Peyer's patch (tissue), 4 donors: ENCODE results near the gene CLDN24. TPM values are rescaled to one million over a fixed set of nuclear protein-coding genes. Genes with fewer than 3 reads are reported as not detected.

Experiments
- DNase-seq, 3 donors: peaks; one replicate each; pipeline ENCODE4 v3.0.0-alpha.2; 2017 to 2019
- H3K27ac ChIP-seq, 4 donors: fragments of 200-600 bp; sonication (generic); one replicate each; pipeline ENCODE4 v1.5.1; 2016 to 2019
- H3K27me3 ChIP-seq, 2 donors: fragments of 200-600 bp; sonication (generic); one replicate each; pipeline ENCODE4 v1.5.1; 2019
- H3K36me3 ChIP-seq, 3 donors: fragments of 200-600 bp; sonication (generic); one replicate each; pipeline ENCODE4 v1.5.1; 2016 to 2019
- H3K4me1 ChIP-seq, 4 donors: fragments of 200-600 bp; sonication (generic); one replicate each; pipeline ENCODE4 v1.5.1; 2016 to 2019
- H3K4me3 ChIP-seq, 4 donors: fragments of 200-600 bp; sonication (generic); 1 replicate in 3 of 4; 2 replicates in 1 of 4; pipeline ENCODE4 v1.5.1; 2016 to 2019; ENCODE audit warnings: mild to moderate bottlenecking in 1 of 4
- H3K9me3 ChIP-seq, 4 donors: fragments of 200-600 bp; sonication (generic); one replicate each; pipeline ENCODE4 v1.5.1; 2016 to 2019; ENCODE audit warnings: mild to moderate bottlenecking in 1 of 4
- POLR2A ChIP-seq, 2 donors: fragments of 450-650 bp; IDR thresholded peaks; one replicate each; pipeline ENCODE4 v1.5.1; 2017; ENCODE audit warnings: antibody characterized with exemption in 2 of 2, mild to moderate bottlenecking in 2 of 2, moderate library complexity in 2 of 2
- total RNA-seq, 4 donors: library from RNA; depleted of rRNA; stranded (reverse); fragments of >200 nt; gene quantifications; one replicate each; pipeline ENCODE4 v1.1.0, GENCODE V29; 2016
- TF ChIP-seq, protein P1 (sequence below), 6 experiments: fragments of 450-650 bp in 4 of 6; fragments of 200-600 bp in 2 of 6; sonication (generic) in 1 of 6; IDR thresholded peaks; one replicate each; pipeline ENCODE4 v1.5.1; 2017 to 2019; ENCODE audit warnings: antibody characterized with exemption in 6 of 6, mild to moderate bottlenecking in 3 of 6, moderate library complexity in 1 of 6

CLDN24 gene
- not detected for total RNA-seq

DNA sequence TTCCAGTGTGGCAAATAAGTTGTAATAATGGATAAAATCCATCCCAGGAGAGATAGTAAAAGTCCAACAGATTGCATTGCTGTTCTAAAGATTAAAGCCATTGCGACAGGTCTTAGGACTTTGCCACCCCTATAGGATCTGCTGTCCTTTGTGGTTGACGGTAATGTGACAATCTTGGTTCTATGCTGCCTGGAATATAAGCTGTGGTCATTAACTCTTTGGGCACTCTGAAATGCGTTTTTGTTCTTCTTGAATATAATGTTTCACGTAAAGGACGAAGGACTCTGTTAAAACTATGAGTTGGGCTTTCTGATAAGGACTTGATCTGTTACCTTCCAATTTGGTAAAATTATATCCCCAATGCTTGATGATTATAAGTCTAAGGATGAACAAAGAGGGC is at the start of gene CLDN24:
TSS of gene CLDN24 (minus strand) at position 101 of the 400 bp plus-strand sequence. CDS start at position 101, 0 bp downstream.
- no peak within 1 kb of the TSS for H3K4me3 ChIP-seq
- H3K36me3 ChIP-seq, result no peaks in the 10 kb centered on the region
- no peaks in the 10 kb centered on the region for H3K4me1 ChIP-seq
- no peaks in the 10 kb centered on the region for H3K9me3 ChIP-seq
- no peak for TF ChIP-seq POLR2A (IDR thresholded peaks at IDR 0.05)
- TF ChIP-seq, protein P1, sequence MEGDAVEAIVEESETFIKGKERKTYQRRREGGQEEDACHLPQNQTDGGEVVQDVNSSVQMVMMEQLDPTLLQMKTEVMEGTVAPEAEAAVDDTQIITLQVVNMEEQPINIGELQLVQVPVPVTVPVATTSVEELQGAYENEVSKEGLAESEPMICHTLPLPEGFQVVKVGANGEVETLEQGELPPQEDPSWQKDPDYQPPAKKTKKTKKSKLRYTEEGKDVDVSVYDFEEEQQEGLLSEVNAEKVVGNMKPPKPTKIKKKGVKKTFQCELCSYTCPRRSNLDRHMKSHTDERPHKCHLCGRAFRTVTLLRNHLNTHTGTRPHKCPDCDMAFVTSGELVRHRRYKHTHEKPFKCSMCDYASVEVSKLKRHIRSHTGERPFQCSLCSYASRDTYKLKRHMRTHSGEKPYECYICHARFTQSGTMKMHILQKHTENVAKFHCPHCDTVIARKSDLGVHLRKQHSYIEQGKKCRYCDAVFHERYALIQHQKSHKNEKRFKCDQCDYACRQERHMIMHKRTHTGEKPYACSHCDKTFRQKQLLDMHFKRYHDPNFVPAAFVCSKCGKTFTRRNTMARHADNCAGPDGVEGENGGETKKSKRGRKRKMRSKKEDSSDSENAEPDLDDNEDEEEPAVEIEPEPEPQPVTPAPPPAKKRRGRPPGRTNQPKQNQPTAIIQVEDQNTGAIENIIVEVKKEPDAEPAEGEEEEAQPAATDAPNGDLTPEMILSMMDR (IDR thresholded peaks at IDR 0.05), result no peak
- DNase-seq, result no peak
- H3K27ac ChIP-seq, result no peak within 1 kb of the TSS
- H3K27me3 ChIP-seq, result no peaks in the 10 kb centered on the region

DNA sequence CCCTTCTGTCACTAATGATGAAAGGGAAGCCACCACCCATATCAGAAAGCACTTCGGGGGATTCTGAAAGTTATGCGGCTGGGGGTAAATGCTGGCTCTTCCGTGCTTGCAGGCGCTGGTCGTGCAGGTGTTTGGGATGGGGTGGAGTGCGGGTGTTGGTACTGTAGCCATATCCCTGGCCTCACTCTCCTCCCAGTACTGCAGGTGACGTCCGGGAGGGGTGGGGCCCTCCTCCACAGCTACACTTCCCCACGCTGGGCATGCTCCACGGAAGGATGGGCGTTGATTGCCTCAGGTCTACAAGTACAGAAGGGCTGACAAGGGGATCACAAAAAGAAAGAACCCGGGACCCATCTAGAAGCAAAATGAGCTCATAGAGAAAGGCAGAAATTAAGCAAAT is 48.6 kb upstream of the CLDN24 start:
- no peak overlapping the region for H3K27ac ChIP-seq
- H3K4me3 ChIP-seq, result no peak overlapping the region
- no peaks in the 10 kb centered on the region for H3K9me3 ChIP-seq
- H3K4me1 ChIP-seq, result no peaks in the 10 kb centered on the region
- TF ChIP-seq POLR2A (IDR thresholded peaks at IDR 0.05), result no peak
- TF ChIP-seq, protein P1 (IDR thresholded peaks at IDR 0.05), result no peak
- H3K36me3 ChIP-seq, result no peaks in the 10 kb centered on the region
- no peak for DNase-seq
- no peaks in the 10 kb centered on the region for H3K27me3 ChIP-seq

DNA sequence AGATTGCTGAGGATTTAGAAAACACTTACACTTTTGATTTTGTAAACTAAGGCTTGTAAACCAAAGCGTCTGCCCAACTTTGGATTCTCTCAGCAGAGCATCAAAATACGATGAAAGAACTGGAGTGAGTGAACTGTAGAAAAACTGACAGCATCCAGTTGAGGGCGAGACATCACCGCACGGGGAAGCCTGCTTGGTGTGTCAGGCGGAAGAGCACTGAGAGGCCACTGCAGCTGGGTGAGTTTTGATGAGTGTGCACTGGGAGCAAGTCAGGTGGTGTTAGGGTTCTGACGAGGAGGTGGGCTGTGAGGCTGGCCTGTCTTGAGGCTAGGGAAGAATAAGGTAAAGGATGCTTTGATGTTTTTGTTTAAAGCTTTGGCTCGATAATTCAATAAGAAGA is 46.8 kb upstream of the CLDN24 start:
- no peaks in the 10 kb centered on the region for H3K4me1 ChIP-seq
- TF ChIP-seq POLR2A (IDR thresholded peaks at IDR 0.05), result no peak
- TF ChIP-seq, protein P1 (IDR thresholded peaks at IDR 0.05), result no peak
- no peak for DNase-seq
- H3K27ac ChIP-seq, result no peak overlapping the region
- no peaks in the 10 kb centered on the region for H3K27me3 ChIP-seq
- no peak overlapping the region for H3K4me3 ChIP-seq
- no peaks in the 10 kb centered on the region for H3K36me3 ChIP-seq
- no peaks in the 10 kb centered on the region for H3K9me3 ChIP-seq

DNA sequence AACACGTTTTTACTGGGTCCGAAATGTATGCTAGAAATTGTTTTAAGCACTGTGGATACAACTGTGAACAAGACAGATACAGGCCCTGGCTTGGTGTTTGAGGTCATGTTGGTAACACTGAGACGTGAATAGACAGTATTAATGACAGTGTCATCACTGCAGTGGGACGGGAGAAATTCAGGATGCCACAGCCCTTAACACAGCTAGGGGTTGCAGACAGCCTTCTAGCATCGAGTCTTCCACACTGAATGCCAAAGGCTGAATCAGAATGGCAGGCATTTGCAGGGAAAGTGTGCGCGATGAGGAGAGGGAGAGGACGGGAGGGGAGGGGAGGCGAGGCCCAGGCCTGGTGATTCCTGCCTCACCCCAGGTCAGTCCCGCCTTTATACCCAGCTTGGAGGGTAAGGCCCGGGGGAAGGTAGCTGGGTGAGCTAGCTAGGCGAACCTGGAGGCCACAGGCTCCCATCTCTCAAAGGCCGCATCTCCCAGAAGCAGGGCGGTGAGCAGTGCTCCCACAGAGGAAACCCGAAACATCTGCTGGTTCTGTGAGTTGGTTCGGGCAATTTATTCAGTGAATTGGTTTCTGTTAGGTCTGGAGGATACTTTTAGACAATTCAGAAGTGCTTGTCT is 44.1 kb upstream of the CLDN24 start:
- TF ChIP-seq, protein P1 (IDR thresholded peaks at IDR 0.05), result no peak
- no peak for TF ChIP-seq POLR2A (IDR thresholded peaks at IDR 0.05)
- Histone ChIP-seq H3K4me3 (no peak overlapping the region), H3K4me1 (no peaks in the 10 kb centered on the region), H3K27ac (no peak overlapping the region), H3K9me3 (no peaks in the 10 kb centered on the region), H3K27me3 (no peaks in the 10 kb centered on the region), H3K36me3 (no peaks in the 10 kb centered on the region)
- DNase-seq, result no peak

DNA sequence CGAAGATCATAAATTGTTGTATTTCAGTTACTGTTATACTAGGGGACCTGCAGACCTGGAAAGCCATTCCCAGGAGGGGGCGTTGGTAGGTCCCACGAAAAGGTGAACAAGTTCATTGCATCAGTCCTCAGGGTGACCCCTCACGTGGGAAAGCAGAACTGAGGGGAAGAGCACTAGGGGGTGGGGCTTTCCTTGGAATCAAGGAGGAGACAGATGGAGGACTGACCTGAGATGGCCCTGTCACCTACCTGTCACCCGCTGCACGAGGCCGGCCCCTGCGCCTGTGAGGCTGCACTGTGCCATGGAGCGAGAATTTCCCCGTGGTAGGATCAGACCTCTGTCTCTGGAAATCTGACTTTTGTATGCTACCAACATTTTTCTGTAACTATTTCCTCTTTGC is 41.8 kb upstream of the CLDN24 start:
- H3K4me3 ChIP-seq, result no peak overlapping the region
- H3K4me1 ChIP-seq, result no peaks in the 10 kb centered on the region
- H3K36me3 ChIP-seq, result no peaks in the 10 kb centered on the region
- TF ChIP-seq, protein P1 (IDR thresholded peaks at IDR 0.05), result no peak
- TF ChIP-seq POLR2A (IDR thresholded peaks at IDR 0.05), result no peak
- H3K27me3 ChIP-seq, result no peaks in the 10 kb centered on the region
- H3K27ac ChIP-seq, result no peak overlapping the region
- no peaks in the 10 kb centered on the region for H3K9me3 ChIP-seq
- DNase-seq, result no peak
